LNCaP clone FGC (cell line): ENCODE measurements around the gene IL6ST.
"Not testable (repeated sequence)": the region's sequence is repeated elsewhere in the genome, so short reads cannot be mapped to it uniquely, and the experiment has no call there.

Experiments
- DNase-seq: peaks from one replicate; pipeline ENCODE4 v3.0.0-alpha.2; 2011; ENCODE audit warnings: low read depth
- H3K4me3 ChIP-seq: 2 replicates; pipeline ENCODE4 v1.5.1; 2011; ENCODE audit warnings: mild to moderate bottlenecking, low read depth, low read length, control low read depth
- TF ChIP-seq, protein P1 (sequence below): IDR thresholded peaks from 2 replicates; pipeline ENCODE4 v1.5.1; 2012; ENCODE audit warnings: mild to moderate bottlenecking; ENCODE audit not compliant: control insufficient read depth, insufficient read depth; ENCODE audit errors: extremely low read depth

The IL6ST gene

DNA sequence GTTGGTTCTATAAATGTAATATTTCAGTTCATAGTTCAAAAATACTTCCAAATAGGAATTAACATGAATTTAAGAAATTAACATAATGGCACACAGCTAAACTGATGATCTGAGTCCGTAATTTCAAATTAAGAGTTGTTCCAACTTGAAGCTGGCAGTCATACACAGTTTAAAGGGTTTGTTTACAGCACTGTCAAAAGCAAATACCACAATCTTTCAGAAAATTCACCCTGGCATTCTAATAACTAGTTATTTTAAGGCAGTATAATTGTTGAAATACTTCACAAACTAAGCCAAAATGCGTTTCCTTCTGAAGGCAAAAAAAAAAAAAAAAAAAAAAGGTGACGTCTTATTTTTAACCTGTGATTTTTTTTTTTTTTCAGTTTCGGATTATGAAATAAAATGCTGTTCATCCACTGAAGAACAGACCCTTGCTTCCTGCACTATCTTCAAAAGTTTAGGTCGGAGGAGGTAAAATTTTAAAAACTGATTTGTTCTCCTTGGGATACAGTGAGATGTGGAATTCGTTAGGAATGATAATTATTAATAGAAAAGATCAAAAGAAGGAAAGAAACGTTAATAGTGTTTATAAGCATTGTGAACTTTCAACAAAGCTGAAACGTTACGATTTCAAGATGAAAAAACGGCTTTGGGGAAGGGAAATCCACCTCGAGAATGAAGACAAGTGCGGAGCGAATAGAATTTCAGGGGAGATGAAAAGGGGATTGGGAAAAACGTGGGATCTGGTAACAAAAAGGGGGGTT is 850 bp downstream of the IL6ST start:
- DNase-seq: no peak
- TF ChIP-seq, protein P1, sequence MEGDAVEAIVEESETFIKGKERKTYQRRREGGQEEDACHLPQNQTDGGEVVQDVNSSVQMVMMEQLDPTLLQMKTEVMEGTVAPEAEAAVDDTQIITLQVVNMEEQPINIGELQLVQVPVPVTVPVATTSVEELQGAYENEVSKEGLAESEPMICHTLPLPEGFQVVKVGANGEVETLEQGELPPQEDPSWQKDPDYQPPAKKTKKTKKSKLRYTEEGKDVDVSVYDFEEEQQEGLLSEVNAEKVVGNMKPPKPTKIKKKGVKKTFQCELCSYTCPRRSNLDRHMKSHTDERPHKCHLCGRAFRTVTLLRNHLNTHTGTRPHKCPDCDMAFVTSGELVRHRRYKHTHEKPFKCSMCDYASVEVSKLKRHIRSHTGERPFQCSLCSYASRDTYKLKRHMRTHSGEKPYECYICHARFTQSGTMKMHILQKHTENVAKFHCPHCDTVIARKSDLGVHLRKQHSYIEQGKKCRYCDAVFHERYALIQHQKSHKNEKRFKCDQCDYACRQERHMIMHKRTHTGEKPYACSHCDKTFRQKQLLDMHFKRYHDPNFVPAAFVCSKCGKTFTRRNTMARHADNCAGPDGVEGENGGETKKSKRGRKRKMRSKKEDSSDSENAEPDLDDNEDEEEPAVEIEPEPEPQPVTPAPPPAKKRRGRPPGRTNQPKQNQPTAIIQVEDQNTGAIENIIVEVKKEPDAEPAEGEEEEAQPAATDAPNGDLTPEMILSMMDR: no peak
- peak overlapping the region; percentile 89 for H3K4me3 ChIP-seq

DNA sequence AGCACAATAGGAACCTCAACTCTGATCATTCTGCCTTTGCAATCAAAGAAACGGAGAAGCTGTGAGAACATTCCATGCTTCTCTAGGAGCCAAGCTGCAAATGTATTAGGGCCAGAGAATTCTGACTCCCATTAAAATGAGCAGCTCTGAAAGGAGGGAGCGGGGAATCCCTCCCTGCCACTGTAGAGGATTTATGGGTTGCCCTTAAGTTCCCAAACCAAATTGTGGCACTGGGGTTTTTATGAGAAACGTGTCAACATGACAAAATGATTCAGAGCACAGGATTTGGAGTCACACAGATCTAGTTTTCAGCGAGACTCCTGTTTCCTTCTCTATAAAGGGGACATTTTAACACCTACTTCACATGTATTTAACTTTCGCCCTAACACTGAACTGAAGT is 1.8 kb downstream of the IL6ST start:
- H3K4me3 ChIP-seq: peak overlapping the region; percentile 89; the same call in 1 of the 2 replicates
- TF ChIP-seq, protein P1: no peak
- DNase-seq: no peak

DNA sequence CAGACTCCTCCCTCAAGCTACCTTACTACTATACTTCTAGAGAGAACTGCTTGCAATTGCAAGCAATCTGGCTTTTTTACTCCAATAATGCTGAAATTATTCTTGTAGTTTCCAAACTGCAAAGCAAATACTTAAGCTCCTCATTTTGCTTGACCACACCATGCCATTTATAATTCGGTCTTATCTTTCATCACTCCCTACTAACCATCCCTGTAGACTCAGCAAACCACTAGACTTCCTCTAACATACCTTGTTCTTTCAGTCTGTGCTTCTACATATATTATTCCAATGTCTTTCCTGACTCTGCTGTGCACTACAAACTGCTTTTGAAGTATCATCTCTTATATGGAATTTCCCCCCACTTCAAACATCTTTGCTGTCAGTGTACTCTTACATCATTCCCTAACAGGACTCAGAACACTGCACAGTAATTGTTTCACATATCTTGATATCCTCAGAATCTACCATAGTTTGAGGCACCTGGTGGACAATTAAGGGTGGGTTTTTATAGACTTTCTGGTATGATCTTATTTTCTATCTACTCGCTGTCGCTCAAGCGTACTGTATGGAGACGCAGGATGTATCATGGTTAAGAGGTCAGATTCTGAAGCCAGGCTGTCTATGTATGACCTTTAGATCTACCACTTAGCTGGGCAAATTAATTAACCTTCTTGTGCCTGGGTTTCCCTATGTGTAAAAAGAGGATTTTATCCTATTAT is 2.8 kb downstream of the IL6ST start:
- no peak overlapping the region for H3K4me3 ChIP-seq
- no peak for DNase-seq
- TF ChIP-seq, protein P1: no peak

DNA sequence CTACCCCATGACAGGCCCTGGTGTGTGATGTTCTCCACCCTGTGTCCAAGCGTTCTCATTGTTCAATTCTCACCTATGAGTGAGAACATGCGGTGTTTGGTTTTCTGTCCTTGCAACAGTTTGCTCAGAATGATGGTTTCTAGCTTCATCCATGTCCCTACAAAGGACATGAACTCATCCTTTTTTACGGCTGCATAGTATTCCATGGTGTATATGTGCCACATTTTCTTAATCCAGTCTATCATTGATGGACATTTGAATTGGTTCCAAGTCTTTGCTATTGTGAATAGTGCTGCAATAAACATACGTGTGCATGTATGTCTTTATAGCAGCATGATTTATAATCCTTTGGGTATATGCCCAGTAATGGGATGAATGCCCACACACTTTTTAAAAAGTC is 3.9 kb downstream of the IL6ST start:
- DNase-seq, H3K4me3 ChIP-seq: not testable (repeated sequence)

DNA sequence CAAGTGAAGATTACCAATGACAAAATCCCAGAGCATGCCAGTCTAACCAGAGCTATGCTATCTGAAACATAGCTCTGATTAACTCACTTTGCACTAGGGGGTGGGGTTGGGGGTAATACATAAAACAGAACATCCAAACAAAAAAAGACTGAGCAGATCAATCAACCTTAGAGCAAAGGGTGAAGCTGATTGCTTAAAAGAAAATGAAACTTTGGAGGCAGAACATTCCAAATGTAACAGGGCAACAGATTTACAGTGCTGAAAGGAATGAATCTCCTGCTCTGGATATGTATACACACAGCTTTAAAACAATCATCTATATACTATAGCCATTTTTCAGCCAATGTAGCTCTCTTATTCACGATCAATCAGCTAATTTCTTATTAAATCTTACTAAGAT is 4.9 kb downstream of the IL6ST start:
- no peak for DNase-seq
- TF ChIP-seq, protein P1: no peak
- H3K4me3 ChIP-seq: no peak overlapping the region

DNA sequence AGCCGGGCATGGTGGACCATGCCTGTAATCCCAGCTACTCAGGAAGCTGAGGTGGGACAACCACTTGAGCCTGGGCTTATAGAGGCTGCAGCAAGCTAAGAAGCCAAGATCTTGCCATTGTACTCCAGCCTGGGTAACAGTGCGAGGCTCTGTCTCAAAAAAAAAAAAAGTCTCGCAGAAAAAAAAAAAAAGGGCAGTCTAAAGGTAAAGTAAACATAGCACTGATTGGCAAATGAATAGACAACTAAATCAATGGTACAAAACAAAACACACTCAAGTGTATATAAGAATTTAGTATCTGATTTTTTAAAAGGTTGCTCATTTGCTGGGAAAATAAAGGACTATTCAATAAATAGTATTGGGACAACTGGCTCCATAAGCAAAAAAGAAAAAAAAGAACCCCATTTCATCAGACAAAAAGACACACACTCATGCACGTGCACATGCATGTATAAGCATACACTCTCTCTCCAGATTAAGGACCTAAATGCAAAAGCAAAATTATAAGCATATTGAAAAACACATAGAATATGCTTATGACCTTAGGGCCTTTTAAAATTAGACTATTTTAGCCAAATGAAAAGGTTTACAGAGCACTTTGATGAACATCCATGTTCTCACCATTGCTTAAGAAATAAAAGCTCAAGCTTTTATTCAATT is 5.7 kb downstream of the IL6ST start:
- TF ChIP-seq, protein P1: no peak
- H3K4me3 ChIP-seq: no peak overlapping the region
- no peak for DNase-seq

DNA sequence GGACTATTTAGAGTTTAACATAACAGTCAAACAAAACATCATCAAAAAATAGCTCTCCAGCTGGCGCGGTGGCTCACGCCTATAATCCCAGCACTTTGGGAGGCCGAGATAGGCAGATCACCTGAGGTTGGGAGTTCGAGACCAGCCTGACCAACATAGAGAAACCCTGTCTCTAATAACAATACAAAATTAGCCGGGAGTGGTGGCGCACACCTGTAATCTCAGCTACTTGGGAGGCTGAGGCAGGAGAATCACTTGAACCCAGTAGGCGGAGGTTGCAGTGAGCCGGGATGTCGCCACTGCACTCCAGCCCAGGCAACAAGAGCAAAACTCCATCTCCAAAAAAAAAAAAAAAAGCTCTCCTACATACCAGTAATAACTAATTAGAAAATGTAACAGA is 6.3 kb downstream of the IL6ST start:
- DNase-seq, H3K4me3 ChIP-seq: not testable (repeated sequence)
